Nephron progenitor cell (in vitro differentiated cells): ENCODE data around the gene GUCY1B1.

Experiments used
- DNase-seq: peaks from one replicate; pipeline ENCODE4 v3.0.0; 2021
- H3K27ac Mint-ChIP-seq: 2 replicates; pipeline ENCODE4 v1.8.0; 2021; ENCODE audit warnings: mild to moderate bottlenecking, moderate library complexity, mixed read lengths
- H3K27me3 Mint-ChIP-seq: 2 replicates; pipeline ENCODE4 v1.8.0; 2021; ENCODE audit warnings: mild to moderate bottlenecking, low read depth, mixed read lengths; ENCODE audit not compliant: poor library complexity
- H3K36me3 Mint-ChIP-seq: 2 replicates; pipeline ENCODE4 v1.8.0; 2021; ENCODE audit warnings: low read depth, mixed read lengths
- H3K4me1 Mint-ChIP-seq: 2 replicates; pipeline ENCODE4 v1.8.0; 2021; ENCODE audit warnings: mixed read lengths
- H3K4me3 Mint-ChIP-seq: 2 replicates; pipeline ENCODE4 v1.8.0; 2021; ENCODE audit warnings: mild to moderate bottlenecking, moderate library complexity, mixed read lengths
- H3K9me3 Mint-ChIP-seq: 2 replicates; pipeline ENCODE4 v1.8.0; 2021; ENCODE audit warnings: mild to moderate bottlenecking, moderate library complexity, mixed read lengths
- TF ChIP-seq, protein P1 (sequence below): fragments of 200-600 bp; sonication (generic); IDR thresholded peaks from 2 replicates; pipeline ENCODE4 v1.5.0; 2021; ENCODE audit warnings: antibody characterized with exemption

Gene GUCY1B1

DNA sequence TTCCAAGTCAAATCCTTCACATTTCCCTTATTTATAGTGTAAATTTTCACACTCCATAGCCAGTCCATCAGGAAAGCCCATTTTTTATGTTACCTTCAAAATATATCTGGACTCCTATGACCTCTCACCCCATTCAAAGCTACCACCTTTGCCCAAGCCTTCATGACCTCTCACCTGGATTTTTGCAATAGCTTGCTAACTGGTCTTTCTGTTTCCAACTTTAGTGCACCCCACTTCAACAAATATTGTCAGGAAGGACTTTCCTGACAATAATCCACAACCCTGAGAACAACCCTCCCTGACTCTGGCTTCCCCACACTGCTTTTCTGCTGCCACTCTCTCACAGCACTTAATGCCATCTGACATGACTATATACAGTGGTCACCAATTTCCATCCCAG lies 73.8 kb downstream of the GUCY1B1 start:
- no peaks in the 10 kb centered on the region for H3K36me3 Mint-ChIP-seq
- H3K4me3 Mint-ChIP-seq = no peak overlapping the region
- peak overlapping the region; percentile 29 for H3K27ac Mint-ChIP-seq
- no peak for DNase-seq
- H3K27me3 Mint-ChIP-seq = no peaks in the 10 kb centered on the region
- H3K4me1 Mint-ChIP-seq = no peaks in the 10 kb centered on the region
- TF ChIP-seq, protein P1, sequence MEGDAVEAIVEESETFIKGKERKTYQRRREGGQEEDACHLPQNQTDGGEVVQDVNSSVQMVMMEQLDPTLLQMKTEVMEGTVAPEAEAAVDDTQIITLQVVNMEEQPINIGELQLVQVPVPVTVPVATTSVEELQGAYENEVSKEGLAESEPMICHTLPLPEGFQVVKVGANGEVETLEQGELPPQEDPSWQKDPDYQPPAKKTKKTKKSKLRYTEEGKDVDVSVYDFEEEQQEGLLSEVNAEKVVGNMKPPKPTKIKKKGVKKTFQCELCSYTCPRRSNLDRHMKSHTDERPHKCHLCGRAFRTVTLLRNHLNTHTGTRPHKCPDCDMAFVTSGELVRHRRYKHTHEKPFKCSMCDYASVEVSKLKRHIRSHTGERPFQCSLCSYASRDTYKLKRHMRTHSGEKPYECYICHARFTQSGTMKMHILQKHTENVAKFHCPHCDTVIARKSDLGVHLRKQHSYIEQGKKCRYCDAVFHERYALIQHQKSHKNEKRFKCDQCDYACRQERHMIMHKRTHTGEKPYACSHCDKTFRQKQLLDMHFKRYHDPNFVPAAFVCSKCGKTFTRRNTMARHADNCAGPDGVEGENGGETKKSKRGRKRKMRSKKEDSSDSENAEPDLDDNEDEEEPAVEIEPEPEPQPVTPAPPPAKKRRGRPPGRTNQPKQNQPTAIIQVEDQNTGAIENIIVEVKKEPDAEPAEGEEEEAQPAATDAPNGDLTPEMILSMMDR = no peak
- H3K9me3 Mint-ChIP-seq = peaks cover 3% of the 10 kb centered on the region

DNA sequence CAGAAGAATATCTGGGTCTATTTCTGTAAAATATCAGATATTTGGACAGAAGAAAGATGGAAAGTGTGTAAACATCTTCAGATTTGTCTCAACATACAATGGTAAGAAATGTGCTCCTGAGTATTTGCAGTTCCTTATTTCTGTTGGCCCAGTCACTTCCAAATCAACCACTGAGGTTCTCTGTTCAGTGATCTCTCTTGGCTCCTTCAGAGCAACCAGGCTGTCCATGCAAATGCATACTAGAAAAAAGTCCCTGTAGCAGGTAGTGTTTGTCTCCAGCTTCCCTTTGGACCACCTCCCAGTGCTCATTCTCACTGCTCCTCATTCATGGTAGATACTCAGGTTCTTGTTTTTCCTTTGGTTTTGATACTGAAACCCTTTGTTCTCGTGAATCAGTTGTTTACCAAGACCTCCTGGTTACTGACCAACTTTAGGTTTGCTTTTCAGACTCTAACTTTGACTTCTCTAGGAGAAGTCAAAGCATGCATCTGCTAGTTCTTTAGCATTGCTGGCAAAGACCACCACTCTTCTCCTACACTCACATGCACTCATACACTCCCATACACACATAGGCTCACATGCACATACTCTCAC lies 78.5 kb downstream of the GUCY1B1 start:
- TF ChIP-seq, protein P1 = no peak
- Mint-ChIP-seq H3K9me3 (peaks cover 5% of the 10 kb centered on the region), H3K4me1 (no peaks in the 10 kb centered on the region), H3K27me3 (peaks cover 2% of the 10 kb centered on the region), H3K36me3 (no peaks in the 10 kb centered on the region), H3K27ac (no peak overlapping the region), H3K4me3 (no peak overlapping the region)
- DNase-seq = no peak

DNA sequence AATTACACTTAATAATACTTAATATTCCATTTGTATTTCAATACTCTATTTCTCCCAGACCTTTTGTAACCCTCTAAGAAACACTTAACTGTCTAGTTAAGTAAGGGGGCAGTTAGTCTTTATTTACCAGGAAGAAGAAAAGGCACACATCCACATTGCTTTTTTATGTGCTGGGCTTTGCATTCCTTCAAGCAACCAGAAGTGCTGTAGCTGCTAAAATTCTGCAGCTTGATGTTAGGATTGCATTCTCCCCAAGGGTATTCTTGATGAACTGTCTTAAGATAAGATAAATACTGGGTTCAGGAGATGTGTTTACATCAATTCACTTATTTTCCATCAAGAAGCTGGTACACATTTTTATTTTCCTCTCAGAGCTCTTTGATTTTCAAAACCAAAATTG lies 83.3 kb downstream of the GUCY1B1 start:
- Mint-ChIP-seq H3K36me3 (no peaks in the 10 kb centered on the region), H3K27ac (no peak overlapping the region), H3K27me3 (peaks cover 2% of the 10 kb centered on the region), H3K4me3 (no peak overlapping the region), H3K4me1 (no peaks in the 10 kb centered on the region), H3K9me3 (peaks cover 14% of the 10 kb centered on the region)
- TF ChIP-seq, protein P1 = no peak
- no peak for DNase-seq

DNA sequence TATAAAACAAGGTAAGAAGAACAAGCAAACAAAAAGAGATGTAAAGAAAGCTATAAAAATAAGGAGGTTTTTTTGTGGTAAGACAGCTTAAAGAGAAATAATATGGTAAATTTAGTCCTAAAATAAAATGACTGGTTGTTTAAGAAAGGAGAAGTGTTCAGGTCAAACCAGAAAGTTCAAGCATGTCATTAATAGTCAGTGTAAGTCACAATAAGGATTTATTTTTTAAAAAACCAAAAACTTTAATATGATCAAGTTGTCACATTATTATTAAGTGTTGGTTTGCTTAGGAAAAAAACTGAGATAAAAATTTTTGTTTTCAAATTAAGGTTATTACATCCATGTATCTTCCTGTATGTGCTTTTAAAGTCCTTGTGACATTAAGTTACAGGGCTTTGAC lies 88.1 kb downstream of the GUCY1B1 start:
- peaks cover 35% of the 10 kb centered on the region for H3K9me3 Mint-ChIP-seq
- no peaks in the 10 kb centered on the region for H3K27me3 Mint-ChIP-seq
- no peaks in the 10 kb centered on the region for H3K36me3 Mint-ChIP-seq
- no peak overlapping the region for H3K4me3 Mint-ChIP-seq
- TF ChIP-seq, protein P1 = no peak
- DNase-seq = no peak
- no peak overlapping the region for H3K27ac Mint-ChIP-seq
- H3K4me1 Mint-ChIP-seq = no peaks in the 10 kb centered on the region

DNA sequence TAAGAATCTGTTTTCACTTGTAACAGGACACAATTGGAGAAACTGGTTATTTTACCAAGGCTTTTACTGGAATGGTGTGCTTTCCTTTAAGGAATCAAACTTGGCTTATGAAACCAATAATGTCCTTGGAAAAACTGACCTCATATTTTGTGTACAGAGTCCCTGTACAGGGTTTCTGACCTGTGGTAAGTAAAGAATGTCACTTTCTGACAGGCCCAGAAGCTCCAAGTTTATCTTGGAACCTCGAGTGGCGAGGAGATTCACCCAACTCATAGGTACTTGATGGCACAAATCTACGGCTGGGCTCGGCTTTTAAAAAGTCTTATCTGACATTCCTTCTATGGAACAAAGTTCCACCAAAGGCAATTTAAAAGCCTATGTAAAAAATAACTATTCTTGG lies 90.2 kb downstream of the GUCY1B1 start:
- DNase-seq = no peak
- Mint-ChIP-seq H3K36me3 (no peaks in the 10 kb centered on the region), H3K9me3 (peaks cover 35% of the 10 kb centered on the region), H3K4me1 (no peaks in the 10 kb centered on the region), H3K27ac (no peak overlapping the region), H3K4me3 (no peak overlapping the region), H3K27me3 (no peaks in the 10 kb centered on the region)
- TF ChIP-seq, protein P1 = no peak

DNA sequence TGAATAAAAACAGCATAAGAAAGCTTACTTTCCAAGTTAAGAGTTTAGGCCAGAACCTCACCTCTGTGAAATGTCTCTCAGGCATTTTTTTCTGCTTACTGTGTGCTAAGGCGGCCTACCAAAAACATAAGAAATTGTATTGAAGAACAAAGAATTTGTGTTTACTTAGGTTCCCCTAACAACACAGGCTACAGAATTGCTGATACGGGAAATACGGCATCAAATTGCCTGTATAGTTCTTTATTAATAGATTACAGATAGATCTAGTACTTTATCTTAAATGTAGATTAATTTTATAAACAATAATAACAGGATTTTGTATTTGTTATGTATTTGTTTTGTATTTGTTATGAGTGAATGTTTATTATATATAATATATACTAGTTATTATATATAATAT lies 94.4 kb downstream of the GUCY1B1 start:
- Mint-ChIP-seq H3K9me3 (peaks cover 18% of the 10 kb centered on the region), H3K4me3 (no peak overlapping the region), H3K4me1 (no peaks in the 10 kb centered on the region), H3K27ac (no peak overlapping the region), H3K27me3 (no peaks in the 10 kb centered on the region), H3K36me3 (no peaks in the 10 kb centered on the region)
- TF ChIP-seq, protein P1 = no peak
- DNase-seq = no peak
